HG03196 (cell line): Measurements from ENCODE around the gene PDZK1IP1.
"Not testable (repeated sequence)": the region's sequence is repeated elsewhere in the genome, so short reads cannot be mapped to it uniquely, and the experiment has no call there.

Source experiments
- ATAC-seq: cut with Tn5 transposase; IDR thresholded peaks from one replicate; pipeline ENCODE4 v1.9.1; 2021; ENCODE audit not compliant: unreplicated experiment

The PDZK1IP1 gene

GRCh38 chr1:47181955-47182675 lies 7.7 kb downstream of the PDZK1IP1 start:
- no peak for ATAC-seq

- no peak for ATAC-seq
Observed at GRCh38 chr1:47181095-47181954, 8.5 kb downstream of the PDZK1IP1 start.

GRCh38 chr1:47180603-47181094 lies 9.2 kb downstream of the PDZK1IP1 start:
- ATAC-seq: no peak

GRCh38 chr1:47179988-47180563 lies 9.8 kb downstream of the PDZK1IP1 start:
- no peak for ATAC-seq

GRCh38 chr1:47179017-47179987 lies 10.5 kb downstream of the PDZK1IP1 start:
- peak; percentile 83 for ATAC-seq

- no peak for ATAC-seq
Observed at GRCh38 chr1:47178654-47179016, 11.2 kb downstream of the PDZK1IP1 start.

GRCh38 chr1:47178020-47178419 lies 11.8 kb downstream of the PDZK1IP1 start:
- no peak for ATAC-seq

GRCh38 chr1:47175227-47175934 lies 14.5 kb downstream of the PDZK1IP1 start:
- no peak for ATAC-seq

GRCh38 chr1:47174656-47175020 lies 15.2 kb downstream of the PDZK1IP1 start:
- ATAC-seq: no peak

GRCh38 chr1:47172782-47173181 lies 17.1 kb downstream of the PDZK1IP1 start:
- ATAC-seq: no peak

GRCh38 chr1:47164552-47164951 lies 25.3 kb downstream of the PDZK1IP1 start:
- no peak for ATAC-seq

- peak; percentile 63 for ATAC-seq
Observed at GRCh38 chr1:47161298-47162040, 28.4 kb downstream of the PDZK1IP1 start.

- ATAC-seq: no peak
Observed at GRCh38 chr1:47160716-47161115, 29.1 kb downstream of the PDZK1IP1 start.

- ATAC-seq: not testable (repeated sequence)
Observed at GRCh38 chr1:47157957-47158356, 31.9 kb downstream of the PDZK1IP1 start.

GRCh38 chr1:47156457-47156856 lies 33.4 kb downstream of the PDZK1IP1 start:
- ATAC-seq: not testable (repeated sequence)

- not testable (repeated sequence) for ATAC-seq
Observed at GRCh38 chr1:47149162-47149561, 40.7 kb downstream of the PDZK1IP1 start.

- ATAC-seq: no peak
Observed at GRCh38 chr1:47147047-47147785, 42.6 kb downstream of the PDZK1IP1 start.

GRCh38 chr1:47146495-47146894 lies 43.3 kb downstream of the PDZK1IP1 start:
- ATAC-seq: not testable (repeated sequence)

- not testable (repeated sequence) for ATAC-seq
Observed at GRCh38 chr1:47143654-47144053, 46.2 kb downstream of the PDZK1IP1 start.
